GM18858 (cell line): ENCODE measurements around the gene ID2.

Experiments
- ATAC-seq: cut with Tn5 transposase; IDR thresholded peaks from one replicate; pipeline ENCODE4 v1.9.1; 2021; ENCODE audit not compliant: unreplicated experiment

Gene ID2

GRCh38 chr2:8667896-8668512, 13.9 kb upstream of the ID2 start:
- ATAC-seq = no peak

GRCh38 chr2:8669157-8669817, 12.6 kb upstream of the ID2 start:
- ATAC-seq = no peak

DNA sequence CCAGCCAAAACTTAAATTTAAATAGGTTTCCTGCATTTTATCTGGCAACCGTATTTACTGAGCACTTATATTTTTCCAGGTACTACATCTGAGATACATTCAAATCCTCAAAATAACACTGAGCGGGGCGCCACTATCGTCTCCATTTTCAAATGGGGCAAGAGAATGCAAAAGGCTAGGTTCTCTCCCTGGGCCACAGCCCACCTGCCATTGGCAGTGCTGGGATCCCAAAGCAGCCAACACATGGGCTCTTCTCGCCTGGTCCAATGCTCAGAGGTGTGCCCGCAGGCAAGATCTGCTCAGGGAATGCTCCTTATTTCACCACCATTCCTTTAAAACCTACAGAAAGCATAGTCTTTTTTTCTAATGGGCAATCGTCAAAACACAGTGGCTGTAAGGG, 11.3 kb upstream of the ID2 start:
- no peak for ATAC-seq

DNA sequence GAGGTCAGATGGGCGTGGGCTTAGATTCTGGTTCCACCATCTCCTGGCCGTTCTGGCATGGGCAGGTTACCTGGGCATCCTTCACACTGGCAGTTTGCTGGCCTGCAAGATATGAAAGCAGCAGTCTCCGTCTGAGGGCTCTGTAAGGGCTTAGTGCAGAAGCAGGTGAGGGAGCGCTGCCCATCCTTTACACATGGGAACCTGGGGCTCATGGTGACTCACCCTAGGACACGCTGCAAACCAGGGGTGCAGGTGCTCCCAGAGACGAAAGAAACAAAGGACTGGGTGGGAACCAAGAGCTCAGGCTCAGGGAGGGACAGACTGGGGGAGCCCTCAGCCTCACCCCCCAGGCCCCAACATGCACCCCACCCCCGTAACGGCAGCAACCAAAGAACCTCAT, 10.7 kb upstream of the ID2 start:
- ATAC-seq = no peak

DNA sequence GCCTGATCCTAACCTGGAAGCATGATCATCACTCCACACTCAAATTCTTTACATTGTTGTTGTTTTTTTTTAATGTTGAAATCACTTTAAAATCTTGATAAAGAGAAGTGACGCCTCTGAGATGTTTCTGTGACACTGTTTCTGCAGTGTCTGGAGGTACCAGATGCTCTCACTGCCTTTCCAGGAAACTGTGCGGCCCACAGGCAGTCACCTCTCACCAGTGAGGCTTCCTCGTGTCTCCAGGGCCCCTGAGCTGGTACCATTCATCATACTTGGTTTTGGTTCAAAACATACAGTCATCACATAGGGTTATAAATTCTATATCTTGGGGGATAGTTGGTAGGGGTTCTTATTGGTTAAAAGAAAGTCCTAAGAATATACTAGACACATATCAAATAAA, 10.1 kb upstream of the ID2 start:
- ATAC-seq = no peak

DNA sequence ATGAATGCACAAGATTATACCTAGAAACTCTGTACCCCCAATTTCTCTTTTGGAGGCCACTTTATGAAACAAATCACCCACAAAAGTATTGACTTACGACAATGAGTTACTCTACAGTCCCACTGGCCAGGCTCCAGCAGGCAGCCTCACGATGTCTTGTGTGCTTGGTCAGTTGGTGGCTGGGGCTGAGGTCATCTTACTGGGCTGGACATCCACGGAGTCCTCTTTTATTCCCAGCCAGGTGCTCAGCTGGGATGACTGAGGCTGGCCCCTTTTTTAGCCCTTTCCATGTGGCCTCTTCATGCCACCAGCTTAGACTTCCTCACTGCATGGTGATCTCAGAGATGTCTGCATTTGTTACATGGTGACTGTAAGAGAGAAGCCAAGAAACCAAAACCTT, 8.9 kb upstream of the ID2 start:
- ATAC-seq = no peak

DNA sequence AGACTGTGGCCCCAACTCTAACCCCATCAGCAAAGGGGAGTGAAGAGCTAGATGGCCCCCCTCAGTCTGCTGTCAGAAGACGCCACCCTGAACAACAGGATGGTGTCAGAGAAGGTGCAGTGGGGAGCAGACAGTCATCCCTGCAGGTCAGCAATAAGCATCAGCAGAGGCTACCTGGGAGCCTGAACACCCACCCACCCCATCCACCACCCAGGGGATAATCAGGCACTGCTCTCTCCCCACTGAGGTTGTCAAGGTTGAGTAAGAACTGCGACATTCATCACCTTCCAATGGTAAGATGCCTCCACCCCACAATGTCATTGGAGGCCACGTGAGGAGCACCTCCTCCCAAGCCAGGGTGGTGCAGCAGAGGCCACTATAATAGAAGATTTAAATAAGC, 8.5 kb upstream of the ID2 start:
- no peak for ATAC-seq

DNA sequence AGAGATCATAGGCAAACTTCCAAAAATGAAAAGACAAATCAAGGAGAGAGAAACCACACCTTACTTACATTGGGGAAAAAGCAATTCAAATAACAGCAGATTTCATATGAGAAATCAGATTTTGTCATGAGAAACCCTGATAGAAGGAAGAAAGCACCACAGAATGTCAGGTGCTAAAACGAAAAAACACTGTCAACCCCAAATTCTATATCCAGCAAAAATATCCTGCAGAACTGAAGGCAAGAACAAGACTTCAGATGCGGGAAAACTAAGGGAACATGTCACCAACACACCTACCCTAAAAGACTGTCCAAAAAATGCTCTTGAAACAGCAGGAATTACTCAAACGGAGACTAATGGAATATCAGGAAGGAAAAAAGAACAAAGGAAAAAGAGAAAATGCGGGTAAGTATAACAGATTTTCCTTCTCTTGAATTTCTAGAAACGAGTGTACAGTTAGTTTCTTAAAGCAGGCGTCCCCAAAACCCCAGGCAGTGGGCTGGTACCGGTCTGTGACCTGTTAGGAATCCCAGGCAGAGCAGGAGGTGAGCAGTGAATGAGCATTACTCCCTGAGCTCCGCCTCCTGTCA, 7.3 kb upstream of the ID2 start:
- no peak for ATAC-seq

- no peak for ATAC-seq
Measured at GRCh38 chr2:8675543-8675942, 6.3 kb upstream of the ID2 start.

DNA sequence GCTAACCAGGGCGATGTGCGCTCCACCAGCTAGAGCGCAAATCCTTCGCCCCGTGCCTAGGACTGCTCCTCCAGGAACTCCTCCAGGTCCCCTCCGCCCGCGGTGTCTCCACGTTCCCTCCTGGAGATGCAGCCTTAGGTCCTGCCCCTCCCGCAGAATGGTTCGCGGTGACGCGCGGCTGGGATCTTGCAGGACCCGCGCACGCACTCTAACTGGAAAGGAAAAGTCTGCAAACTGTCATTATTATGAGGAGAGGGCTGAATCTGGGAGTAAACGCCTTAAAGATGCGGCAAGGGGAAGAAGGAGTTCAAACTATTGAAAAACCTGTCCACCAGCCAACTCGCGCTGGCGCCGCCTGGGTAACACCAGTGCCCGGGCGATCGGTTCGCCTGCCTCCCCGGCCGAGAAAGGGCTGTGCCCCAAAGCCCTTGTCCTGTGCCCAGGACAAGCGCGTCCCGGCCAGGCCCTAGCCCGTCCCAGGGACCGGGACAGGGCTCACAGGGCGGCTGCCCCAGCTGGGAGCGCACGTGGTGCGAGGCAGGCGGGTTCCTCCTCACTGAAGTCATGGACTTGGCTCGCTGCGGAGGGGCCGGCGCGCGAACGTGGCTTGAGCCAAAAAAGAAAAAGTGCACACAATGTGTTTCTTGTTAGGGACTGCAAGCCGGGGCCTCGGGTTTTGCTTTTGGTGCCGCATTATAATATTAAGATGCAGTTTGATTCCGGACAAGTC, 5.5 kb upstream of the ID2 start:
- ATAC-seq = no peak

- ATAC-seq = no peak
Measured at GRCh38 chr2:8676921-8677645, 4.8 kb upstream of the ID2 start.

DNA sequence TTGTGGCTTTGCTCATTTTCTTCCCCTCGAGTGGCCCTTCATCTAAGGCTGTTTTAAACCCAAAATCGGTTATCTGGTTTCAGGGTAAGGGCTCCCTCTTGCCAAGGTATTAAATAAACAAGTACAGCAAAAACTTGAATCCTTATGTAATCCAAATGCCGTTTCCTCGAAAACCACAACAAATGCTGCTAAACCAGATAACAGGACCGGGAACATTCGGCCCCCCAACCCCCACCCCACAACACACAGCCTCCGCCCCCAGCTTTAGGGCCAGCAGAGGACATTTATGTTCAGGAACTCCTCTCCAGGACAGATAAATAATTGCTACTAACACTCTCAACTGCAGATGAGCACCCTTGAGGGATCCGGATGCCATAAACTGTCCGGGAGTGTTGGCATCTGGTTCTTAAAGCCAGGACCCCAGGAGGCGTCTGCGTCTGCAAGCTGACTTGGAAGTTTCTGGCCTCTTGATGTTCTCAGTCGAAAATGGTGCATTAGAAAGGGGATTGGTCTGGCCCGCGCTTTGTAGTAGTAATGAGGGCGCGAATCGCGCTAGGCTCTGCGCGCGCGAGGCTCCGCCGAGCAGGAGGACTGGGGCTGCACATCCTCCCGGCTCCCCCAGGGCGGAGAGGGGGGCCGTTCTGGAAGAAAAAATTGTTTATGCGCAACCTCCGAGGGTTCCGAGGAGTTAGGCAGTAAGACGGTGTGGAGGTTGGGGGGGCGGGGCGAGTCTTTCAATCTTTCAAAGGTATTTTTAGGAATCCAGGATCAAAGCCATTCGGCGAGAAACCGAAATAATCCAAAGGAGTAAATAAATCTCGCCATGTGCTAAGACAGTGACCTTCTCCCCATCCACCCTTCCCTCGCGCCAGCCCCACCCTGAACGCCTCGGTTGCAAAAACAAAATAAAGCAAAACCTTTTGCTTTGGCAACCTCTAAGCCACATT, 3.9 kb upstream of the ID2 start:
- no peak for ATAC-seq

DNA sequence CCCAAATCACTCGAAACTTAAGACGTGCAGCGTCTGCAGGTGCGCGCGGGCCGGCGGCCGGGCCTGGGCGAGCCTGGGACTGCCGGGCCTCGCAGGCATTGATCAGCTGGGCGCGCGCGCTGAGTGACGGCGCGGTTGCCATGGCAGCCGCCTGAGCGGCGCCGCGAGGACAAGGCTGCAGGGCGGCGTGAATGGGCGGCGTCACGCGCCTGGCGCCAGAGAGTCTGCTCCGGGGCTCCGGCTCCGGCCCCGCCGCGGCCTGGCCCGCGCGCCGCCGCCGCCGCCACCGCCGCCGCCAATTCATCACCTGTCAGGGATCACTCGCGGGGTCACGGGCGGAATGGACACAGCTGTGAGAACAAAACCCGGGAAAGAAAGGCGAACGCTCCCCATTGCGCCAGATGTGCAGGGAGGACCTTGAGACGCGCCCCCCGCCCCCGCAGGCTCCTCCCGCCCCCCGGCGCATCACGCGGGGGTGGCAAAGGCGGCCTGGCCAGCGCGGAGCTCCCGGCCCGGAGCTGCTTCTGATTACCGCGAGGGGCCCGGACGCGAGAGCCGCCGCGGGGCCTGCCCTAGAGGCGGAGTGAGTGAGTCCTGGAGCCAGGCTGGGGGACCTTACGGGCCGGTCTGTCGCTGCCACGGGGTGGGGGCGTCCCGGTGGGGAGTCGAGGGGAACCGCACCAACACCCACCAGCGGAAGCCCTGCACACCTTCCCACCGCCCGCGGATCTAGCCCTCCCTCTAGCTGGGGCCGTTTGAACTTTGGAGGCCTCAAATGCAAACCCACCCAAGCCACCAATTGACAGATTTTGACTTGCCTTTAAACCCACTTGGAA, 2.9 kb upstream of the ID2 start:
- peak; percentile 52 for ATAC-seq

GRCh38 chr2:8679567-8679826, 2.4 kb upstream of the ID2 start:
- no peak for ATAC-seq

GRCh38 chr2:8679827-8680731, 1.8 kb upstream of the ID2 start:
- no peak for ATAC-seq

DNA sequence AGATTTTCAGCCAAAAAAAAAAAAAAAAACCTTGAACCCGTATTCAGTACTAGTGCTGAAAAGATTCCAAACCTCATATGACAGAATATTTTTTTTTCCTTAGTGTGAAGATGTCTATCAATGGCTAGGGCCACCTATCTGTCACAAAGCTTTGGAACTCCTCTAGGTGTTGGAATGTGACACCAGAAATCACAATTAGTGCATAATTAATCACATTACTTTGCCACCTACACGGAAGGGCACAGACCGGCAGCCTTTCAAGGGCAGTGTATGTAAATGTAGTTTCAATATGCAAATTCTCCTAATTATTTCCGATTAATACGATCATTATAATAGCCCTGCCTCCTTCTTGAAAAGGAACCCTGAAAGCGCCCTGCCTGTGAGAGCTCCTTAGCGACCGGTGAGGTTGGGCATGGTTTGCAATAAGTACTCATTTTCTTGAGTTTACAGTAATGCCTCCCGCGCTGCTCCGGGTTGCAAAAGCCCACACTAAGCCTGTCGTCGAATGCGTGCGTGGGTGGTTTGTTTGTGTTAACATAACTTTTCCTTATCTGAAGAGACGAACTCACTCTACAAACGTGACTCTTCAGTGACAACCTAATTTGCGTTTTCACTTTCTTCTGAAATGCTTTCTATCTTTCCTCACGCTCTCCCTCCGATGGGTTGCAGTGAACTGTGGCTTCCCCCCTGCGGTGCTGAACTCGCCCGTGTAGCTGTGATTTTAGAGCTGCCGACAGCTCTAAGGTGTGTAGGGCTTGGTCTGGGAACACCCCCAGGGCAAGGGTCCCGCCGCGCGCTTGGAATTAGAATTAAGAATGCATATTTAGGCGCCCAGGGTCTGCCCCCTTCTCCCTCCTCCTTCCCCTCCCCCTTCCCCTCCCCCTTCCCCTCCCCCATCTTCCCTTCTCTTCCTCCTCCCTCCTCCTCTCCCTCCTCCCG, 765 bp upstream of the ID2 start:
- ATAC-seq = no peak
